SK-N-MC (cell line): Measurements from ENCODE around the gene COX7A2.

Experiments
- EZH2 ChIP-seq: fragments of 200-600 bp; sonication (generic); IDR thresholded peaks from one replicate; pipeline ENCODE4 v1.6.1; 2017; ENCODE audit warnings: antibody characterized with exemption
- FOXP2 ChIP-seq: optimal IDR thresholded peaks from 2 replicates; pipeline ENCODE3; 2011; ENCODE audit warnings: mild to moderate bottlenecking, moderate library complexity; ENCODE audit not compliant: insufficient read depth; ENCODE audit errors: extremely low read length, control extremely low read depth
- POLR2AphosphoS5 ChIP-seq: IDR thresholded peaks from 2 replicates; pipeline ENCODE4 v1.6.1; 2012; ENCODE audit warnings: mild to moderate bottlenecking, low read depth, low read length, borderline replicate concordance

- TF ChIP-seq EZH2 (no peak), POLR2AphosphoS5 (no peak), FOXP2 (no peak)
Measured at GRCh38 chr6:75273009-75273408, 29.4 kb upstream of the COX7A2 start.
